GM21529 (cell line): ENCODE measurements around the gene VRK2.
"Not testable (repeated sequence)": the region's sequence is repeated elsewhere in the genome, so short reads cannot be mapped to it uniquely, and the experiment has no call there.

ENCODE experiments used
- ATAC-seq: cut with Tn5 transposase; IDR thresholded peaks from one replicate; pipeline ENCODE4 v1.9.1; 2021; ENCODE audit not compliant: unreplicated experiment

Gene VRK2

DNA sequence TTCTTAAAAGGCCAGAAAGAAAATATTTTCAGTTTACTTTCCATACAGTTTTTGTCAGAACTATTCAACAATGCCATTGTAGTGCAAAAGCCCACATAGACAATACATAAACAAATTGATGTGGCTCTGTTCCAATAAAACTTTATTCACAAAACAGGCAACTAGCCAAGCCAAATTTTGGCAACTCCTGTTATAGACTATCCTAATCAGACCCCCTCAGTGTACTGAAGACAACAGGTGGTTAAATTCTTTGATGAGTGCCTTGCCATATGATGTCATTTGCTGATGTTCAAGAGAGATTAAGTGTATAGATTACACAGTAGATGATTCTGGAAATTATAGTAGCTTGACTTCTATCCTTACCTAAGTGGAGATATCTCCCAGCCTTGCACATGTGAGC is 111.1 kb downstream of the VRK2 start:
- ATAC-seq = no peak

DNA sequence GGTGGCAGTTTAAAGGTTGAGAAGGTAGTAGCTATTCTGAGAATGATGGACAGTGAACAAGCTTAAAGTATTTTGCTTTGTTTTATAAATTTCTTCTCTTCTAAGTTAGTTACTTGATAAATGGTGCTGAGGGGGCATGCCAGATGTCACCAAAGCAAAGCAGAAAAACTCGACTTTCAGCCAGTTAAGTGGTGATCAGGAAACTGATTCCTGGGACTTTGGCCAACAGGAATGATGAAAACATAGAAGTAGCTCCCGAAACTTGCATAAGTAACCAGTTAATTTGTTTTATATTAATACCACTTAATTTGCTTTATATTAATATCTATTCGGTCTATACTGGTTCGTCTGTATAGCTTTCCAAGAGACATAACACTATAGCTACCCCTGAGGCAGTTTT is 111.9 kb downstream of the VRK2 start:
- ATAC-seq = no peak

DNA sequence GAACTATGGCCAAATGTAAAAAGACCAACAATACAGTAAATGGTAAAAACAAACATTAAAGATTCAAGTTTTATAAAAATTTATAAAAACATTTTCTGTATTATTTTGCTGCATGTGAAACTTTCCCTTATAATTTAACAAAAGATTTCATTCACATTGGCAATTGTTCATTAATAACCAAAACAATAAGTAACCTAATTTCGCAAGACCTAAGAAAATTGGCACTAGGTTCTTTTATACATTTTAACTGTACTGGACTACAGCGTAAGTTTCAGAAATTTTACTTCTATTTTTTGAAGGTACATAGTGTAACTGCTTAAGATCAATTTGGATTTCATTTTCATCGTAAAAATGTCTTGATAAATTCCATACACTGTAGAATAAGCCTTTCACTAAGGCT is 117.3 kb downstream of the VRK2 start:
- ATAC-seq = no peak

DNA sequence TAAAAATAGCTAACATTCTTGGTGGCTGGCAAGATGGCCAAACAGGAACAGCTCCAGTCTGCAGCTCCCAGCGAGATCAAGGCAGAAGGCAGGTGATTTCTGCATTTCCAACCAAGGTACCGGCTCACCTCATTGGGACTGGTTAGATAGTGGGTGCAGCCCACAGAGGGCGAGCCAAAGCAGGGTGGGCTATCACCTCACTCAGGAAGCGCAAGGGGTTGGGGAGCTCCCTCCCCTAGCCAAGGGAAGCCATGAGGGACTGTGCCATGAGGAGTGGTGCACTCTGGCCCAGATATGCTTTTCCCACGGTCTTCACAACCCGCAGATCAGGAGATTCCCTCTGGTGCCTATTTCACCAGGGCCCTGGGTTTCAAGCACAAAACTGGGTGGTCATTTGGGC is 121.5 kb downstream of the VRK2 start:
- ATAC-seq = not testable (repeated sequence)

DNA sequence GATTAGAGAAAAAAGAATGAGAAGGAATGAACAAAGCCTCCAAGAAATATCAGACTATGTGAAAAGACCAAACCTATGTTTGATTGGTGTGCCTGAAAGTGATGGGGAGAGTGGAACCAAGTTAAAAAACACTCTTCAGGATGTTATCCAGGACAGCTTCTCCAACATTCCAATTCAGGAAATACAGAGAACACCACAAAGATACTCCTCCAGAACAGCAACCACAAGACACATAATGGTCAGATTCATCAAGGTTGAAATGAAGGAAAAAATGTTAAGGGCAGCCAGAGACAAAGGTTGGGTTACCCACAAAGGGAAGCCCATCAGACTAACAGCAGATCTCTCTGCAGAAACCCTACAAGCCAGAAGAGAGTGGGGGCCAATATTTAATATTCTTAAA is 123.2 kb downstream of the VRK2 start:
- not testable (repeated sequence) for ATAC-seq

DNA sequence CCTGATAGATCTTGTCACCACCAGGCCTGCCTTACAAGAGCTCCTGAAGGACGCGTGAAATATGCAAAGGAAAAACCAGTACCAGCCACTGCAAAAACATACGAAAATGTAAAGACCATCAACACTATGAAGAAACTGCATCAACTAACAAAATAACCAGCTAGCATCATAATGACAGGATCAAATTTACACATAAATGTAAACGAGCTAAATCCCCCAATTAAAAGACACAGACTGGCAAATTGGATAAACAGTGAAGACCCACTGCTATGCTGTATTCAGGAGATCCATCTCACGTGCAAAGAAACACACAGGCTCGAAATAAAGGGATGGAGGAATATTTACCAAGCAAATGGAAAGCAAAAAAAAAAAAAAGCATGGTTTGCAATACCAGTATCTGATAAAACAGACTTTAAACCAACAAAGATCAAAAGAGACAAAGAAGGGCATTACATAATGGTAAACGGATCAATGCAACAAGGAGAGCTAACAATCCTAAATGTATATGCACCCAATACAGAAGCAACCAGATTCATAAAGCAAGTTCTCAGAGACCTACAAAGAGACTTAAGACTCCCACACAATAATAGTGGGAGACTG is 123.8 kb downstream of the VRK2 start:
- ATAC-seq = not testable (repeated sequence)

DNA sequence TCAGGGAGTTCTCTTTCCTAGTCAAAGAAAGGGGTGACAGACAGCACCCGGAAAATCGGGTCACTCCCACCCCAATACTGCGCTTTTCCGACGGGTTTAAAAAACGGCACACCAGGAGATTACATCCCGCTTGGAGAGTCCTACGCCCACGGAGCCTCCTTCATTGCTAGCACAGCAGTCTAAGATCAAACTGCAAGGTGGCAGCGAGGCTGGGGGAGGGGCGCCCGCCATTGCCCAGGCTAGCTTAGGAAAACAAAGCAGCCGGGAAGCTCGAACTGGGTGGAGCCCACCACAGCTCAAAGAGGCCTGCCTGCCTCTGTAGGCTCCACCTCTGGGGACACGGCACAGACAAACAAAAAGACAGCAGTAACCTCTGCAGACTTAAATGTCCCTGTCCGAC is 125.2 kb downstream of the VRK2 start:
- not testable (repeated sequence) for ATAC-seq

DNA sequence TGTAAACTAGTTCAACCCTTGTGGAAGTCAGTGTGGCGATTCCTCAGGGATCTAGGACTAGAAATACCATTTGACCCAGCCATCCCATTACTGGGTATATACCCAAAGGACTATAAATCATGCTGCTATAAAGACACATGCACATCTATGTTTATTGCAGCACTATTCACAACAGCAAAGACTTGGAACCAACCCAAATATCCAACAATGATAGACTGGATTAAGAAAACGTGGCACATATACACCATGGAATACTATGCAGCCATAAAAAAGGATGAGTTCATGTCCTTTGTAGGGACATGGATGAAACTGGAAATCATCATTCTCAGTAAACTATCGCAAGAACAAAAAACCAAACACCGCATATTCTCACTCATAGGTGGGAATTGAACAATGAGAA is 130.6 kb downstream of the VRK2 start:
- not testable (repeated sequence) for ATAC-seq

DNA sequence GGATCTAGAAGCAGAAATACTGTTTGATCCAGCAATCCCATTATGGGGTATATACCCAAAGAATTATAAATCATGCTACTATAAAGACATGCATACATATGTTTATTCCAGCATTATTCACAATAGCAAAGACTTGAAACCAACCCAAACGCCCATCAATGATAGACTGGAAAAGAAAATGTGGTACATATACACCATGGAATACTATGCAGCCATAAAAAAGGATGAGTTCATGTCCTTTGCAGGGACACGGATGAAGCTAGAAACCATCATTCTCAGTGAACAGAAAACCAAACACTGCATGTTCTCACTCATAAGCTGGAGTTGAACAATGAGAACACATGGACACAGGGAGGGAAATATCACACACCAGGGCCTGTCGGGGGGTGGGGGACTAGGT is 133.6 kb downstream of the VRK2 start:
- not testable (repeated sequence) for ATAC-seq

DNA sequence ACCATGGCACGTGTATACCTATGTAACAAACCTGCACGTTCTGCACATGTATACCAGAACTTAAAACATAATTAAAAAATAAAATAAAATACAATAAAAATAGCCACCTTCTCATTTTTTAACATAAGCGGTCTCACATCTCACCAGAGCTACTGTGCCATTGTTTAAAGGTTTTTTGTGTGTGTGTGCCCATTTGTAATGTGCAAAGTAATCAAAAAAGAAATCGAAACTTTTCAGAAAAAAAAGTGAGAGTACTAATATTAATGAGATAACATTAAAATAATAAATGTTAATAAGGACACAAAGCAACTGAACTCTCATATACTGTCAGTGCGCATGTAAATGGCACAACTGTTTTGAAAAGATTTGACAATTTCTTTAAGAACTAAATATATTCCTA is 134.0 kb downstream of the VRK2 start:
- ATAC-seq = no peak

DNA sequence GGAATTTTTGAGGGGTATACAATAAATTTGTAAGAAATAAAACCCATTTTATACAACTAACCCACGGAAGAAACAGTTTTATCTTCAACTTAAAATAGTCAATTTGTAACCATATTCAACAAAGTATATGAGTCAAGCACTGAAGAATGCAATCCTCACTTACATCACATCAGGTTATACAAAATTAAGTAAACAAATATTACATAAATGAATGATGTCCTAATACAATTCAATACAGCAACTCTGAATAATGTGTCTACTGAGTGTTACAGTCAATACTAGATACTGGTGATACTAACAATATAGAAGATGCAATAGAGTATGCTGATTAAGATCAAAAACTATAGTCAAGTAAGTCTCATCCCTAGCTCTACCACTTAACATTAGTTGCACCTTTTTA is 135.9 kb downstream of the VRK2 start:
- ATAC-seq = no peak

DNA sequence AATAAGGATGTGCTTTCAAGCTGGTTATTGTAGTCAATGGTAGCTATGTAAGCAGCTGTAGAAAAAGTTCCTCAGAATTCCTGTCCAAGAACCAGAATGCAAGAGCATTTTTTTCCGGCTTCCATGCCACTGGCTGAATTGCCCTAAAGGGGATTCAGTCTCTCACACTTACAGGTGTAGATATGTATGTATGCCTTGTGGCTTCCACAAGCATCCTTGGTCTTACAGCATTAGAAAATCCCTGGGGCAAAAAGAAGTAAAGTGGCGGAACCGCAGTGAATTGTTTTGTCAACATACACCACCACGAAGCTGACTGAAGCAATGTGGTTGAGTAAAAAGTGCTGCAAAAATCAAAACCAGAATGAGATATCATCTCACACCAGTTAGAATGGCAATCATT is 139.9 kb downstream of the VRK2 start:
- no peak for ATAC-seq

DNA sequence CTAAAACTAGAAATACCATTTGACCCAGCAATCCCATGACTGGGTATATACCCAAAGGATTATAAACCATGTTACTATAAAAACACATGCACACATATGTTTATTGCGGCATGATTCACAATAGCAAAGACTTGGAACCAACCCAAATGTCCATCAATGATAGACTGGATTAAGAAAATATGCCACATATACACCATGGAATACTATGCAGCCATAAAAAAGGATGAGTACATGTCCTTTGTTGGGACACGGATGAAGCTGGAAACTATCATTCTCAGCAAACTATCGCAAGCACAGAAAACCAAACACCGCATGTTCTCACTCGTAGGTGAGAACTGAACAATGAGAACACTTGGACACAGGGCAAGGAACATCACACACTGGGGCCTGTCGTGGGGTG is 140.4 kb downstream of the VRK2 start:
- not testable (repeated sequence) for ATAC-seq

DNA sequence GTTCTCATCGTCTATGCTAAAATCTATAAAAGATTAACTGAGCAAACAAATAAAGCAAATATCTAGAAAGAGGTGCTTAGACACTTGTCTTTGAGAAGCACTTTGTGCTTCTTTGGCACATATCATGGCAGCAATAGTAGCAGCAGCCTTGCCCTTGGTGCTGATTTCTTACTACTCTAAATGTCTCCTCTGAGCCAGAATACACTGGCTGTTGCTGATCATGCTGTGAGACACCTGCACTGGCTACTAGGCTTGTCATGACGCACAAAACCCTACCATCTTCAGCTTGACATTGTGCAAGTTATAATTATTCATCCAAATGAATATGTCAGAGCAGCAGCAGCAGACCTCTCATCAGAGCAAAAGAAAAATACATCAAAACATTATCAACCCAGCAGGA is 147.9 kb downstream of the VRK2 start:
- ATAC-seq = no peak

DNA sequence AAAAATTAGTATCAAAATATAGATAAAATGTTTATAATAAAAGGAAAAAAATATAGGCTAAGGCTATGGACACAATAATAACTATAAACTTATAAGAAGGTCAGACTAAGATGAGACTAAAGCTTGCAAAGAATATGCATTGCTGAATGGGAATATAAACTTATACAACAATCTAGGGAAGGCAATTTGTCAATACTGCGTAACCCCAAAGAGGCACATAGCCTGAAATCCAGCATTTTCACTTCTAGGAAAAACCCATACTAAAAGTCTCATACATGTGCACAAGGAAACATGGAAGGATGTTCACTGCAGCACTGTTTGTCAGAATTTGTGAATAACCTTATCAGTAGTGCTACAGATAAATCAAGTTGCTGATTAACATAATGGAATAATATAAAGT is 149.1 kb downstream of the VRK2 start:
- no peak for ATAC-seq

DNA sequence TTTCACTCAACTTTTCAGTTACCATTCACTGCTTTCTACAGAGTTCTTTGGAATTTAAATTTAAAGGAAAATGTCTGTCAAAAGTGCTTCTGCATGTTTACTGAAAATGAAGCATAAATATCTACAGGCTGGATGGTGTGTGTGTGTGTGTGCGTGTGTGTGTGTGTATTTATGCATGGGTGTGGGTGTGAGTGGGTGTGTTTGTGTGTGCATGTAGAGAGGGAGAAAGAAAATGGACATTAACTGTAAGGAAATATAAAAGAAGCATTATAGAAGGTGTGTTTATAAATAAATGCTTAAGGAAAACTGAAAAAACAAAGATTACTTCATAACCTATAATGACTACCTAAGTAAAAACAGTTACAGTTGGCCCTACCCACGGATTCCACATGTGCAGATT is 151.3 kb downstream of the VRK2 start:
- no peak for ATAC-seq

DNA sequence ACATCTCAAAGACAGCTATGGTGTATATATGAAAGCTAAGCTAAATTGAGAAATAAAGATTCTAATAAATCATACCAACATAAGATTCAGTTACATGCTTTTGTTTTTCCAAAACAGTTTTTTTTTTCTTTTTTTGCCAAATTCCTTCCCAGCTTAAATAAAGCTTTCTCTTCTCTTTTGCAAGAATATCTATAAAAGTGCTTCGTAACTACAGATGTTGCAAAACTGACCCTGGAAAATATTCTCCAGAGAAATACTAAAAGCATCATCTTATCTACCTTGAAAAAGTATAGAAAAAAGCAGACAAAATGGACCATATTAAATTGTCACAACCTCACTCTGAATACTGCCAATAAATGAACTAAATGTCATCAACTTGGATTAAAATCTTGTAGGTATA is 155.8 kb downstream of the VRK2 start:
- no peak for ATAC-seq

DNA sequence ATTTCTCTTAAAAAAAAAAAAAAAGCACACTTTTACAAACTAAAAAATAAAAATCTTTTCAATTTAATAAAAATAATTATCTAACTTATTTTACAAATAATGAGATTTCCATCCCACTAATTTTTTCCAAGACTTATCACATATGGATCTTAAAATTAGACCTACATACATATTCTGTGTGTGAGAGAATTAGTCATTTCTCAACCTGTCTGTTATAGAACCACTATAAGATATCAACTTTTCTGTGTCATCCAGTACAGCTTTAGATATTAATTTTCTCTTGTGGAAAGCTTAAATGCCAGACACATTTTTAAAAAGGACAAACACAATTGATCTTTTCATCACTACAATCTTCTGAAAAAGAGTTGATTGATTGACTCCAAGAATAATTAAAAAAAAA is 156.4 kb downstream of the VRK2 start:
- ATAC-seq = no peak

DNA sequence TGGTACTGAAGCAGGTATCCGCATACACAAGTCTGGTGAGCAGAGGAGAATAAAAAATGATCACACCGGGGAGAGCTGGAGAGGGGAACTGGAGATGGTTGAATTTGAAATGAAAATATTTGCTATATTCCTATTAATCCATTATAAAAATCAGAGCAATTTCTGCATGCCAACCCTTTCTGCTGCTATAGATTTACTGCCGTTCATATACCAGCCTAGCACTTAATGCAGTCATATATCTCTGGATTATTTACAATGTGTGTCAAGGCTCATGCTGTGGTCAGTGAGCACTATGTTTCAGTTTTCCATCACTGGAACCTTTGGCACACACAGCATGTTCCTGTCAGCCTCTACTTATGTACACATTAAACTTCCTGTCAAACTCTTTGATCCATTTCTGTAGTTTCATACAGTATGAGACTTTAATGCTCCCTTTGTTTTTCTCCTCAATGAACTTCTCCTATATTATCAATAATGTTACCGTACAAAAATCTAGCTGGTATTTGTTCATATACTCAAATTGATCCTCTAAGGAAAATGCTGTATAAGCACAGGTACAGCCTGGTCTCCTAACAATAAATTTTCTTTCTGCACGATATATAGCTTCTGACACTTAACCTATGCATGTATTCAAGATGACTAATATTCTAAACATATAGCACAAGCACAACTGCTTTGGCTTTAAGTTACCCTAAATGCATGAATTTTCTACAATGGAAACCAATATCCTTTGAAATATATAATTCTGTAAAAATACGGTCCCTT is 157.8 kb downstream of the VRK2 start:
- no peak for ATAC-seq

DNA sequence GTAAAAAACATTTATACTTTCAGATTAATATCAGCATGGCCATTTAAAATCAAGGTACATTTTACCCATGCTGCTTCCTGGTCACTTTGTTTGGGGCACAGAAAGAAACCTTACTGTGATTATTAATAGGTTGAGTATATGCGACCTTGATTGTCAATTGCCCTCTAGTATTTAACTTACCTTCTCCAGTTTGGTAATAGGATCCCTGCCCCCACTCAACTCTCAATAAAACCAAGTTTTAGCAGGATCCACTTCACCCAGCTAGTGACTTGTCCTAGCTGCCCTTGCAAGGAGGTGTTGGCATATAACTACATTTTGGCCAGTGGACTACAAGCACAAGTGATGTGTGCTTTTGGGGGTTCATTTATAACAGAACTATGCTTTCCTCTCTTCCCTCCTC is 160.2 kb downstream of the VRK2 start:
- ATAC-seq = no peak

DNA sequence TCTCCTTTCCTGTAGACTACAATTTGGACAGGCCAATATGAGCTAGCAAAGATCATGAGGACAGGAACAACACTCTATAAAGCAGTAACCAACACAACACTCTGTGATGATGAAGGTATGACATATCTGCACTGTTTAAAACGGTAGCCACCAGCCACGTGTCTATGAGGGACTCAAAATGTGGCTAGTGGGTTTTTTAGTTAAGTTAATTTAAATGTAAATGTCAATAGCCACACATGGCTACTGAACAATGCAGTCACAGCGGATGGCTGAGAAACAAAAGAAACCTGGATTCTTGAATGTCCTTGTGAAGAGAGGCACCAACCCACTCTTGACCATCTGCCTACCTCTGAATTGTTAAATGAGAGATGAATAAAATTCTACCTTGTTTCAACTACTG is 160.6 kb downstream of the VRK2 start:
- ATAC-seq = no peak
